Activated T-helper 1 cell treated with anti-CD3 and anti-CD28 coated beads, Interleukin-2, amount 50 U/mL, for 16 hours (primary cell): Measurements from ENCODE around the gene SYT9.

Source experiments
- DNase-seq, 2 donors: peaks; one replicate each; pipeline ENCODE4 v3.0.0-alpha.2; 2020; ENCODE audit warnings: low read depth in 1 of 2, low spot score in 1 of 2

The SYT9 gene

DNA sequence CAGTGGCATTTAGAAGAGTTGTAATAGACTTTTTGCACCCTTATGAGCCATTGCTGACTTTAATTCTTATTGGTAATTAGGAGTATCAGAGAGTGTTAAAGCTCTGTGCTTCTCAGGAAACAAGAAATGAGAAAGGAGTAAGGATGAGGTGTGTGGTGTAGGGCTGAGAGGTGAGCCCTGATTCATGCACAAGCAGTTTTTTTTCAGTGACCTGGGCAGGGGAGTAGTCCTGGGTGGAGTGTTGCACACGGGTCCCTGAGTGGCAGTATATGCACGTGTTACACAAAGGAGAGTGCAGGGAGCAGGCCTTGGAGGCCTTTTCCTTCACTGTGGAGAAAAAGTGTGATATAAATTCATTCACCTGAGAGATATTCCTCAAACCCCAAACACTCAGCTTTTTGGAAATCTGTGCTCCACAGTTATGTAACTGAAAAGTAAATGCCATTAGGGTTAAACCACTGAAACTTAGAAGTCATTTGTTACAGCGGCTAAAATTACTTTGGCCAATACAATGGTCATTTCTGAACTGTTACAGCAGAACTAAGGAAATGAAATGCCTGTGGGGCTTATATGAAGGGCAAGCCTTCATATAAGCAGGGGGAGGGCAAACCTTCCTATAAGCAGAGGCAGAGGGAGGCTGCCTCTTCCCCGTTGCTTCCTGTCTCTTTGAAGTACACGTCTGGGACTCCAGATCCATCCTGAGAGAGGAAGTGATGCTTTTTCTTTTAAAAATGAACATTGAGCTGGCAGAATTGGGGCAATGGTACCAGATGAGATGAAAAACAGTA lies 171.0 kb downstream of the SYT9 start:
- no peak for DNase-seq

GRCh38 chr11:7423946-7424345 lies 172.2 kb downstream of the SYT9 start:
- DNase-seq = no peak

GRCh38 chr11:7427733-7428132 lies 176.0 kb downstream of the SYT9 start:
- DNase-seq = no peak

GRCh38 chr11:7428196-7428595 lies 176.5 kb downstream of the SYT9 start:
- no peak for DNase-seq

- no peak for DNase-seq
Observed at GRCh38 chr11:7430496-7430895, 178.8 kb downstream of the SYT9 start.

DNA sequence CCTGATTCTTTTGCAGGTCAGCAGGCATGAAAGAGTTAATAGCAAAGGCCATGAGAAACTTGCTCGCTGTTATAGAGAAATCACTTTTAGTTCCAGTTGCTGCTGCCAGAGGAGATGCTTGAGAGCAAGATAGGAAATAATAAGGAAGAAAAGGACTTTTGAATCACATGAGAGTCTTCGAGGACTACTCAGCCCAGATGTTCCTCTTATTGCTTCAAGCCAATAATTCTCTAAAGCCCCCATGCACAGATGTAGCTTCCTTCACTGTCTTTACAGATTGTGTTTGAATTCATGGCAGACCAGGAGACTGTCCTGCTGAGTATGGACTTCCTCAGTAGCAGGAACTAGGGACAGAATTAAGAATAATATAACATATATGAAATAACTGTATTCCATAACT lies 183.5 kb downstream of the SYT9 start:
- no peak for DNase-seq

GRCh38 chr11:7436146-7436545 lies 184.4 kb downstream of the SYT9 start:
- DNase-seq = no peak

DNA sequence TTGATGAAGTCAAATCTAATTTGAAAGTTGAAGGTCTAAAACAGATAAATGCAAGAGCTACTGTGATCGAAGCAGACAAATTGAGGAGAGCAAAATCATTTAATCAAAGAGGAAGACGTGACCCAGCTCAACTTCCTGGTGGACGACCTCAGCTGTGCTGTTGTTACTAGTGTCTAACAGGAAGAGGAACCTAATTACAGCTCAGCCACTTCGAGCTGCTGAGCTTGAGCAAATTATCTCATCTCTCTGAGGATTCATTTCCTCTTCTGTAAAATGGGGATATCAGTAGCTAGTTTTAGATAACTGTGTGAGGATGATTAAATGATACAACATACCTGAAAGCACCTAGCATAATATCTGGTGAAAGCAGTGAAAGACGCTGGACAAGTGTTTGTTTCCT lies 185.0 kb downstream of the SYT9 start:
- no peak for DNase-seq

DNA sequence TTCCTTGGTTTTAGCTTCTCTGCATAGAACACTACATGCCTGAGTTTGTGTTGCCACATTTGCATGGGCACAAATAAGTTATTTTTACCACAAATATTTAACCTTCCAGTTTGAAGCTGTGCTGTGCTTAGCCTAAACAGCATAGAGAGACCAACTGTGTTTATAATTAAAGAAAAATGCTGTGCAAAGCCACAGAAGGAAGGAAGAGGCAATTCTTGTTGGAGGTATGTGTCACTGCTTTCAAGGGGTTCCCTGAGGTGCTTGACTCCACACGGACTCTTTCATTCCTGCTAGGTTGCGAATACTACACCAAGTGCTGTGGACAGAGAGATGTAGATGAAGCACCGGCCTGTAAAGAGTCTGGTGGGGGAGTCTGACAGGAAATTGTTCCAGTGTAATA lies 186.0 kb downstream of the SYT9 start:
- no peak for DNase-seq

GRCh38 chr11:7439746-7440320 lies 188.1 kb downstream of the SYT9 start:
- no peak for DNase-seq

DNA sequence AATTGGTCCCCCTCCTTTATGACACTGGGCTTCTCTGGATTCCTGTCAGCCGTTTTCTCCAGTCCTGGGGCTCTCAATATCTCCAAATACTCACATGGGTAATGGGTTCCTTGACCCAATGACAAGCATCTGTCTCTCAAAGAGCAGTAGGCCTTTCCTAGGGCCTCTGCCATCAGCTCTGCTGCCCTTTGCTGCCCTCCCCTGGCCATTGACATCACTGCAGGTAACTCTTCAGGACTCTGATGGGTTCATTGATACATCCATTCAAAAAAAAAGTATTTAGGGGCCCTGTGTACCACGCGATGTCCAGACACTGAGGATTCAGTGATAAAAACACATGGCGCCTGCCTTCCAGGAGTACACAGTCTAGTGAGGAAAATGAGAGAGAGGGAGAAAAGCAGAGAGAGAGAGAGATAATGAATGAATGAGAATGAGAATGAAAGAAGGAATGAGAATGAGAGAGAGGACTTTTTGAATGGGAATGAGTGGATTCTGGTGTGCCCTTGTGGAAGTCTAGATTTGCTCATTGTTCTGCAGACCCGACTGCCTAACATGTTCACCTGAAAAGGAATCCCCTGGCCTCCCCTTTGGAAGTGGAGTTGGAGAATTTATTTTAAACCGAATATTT lies 191.0 kb downstream of the SYT9 start:
- peak; percentile 24 to 61 for DNase-seq

DNA sequence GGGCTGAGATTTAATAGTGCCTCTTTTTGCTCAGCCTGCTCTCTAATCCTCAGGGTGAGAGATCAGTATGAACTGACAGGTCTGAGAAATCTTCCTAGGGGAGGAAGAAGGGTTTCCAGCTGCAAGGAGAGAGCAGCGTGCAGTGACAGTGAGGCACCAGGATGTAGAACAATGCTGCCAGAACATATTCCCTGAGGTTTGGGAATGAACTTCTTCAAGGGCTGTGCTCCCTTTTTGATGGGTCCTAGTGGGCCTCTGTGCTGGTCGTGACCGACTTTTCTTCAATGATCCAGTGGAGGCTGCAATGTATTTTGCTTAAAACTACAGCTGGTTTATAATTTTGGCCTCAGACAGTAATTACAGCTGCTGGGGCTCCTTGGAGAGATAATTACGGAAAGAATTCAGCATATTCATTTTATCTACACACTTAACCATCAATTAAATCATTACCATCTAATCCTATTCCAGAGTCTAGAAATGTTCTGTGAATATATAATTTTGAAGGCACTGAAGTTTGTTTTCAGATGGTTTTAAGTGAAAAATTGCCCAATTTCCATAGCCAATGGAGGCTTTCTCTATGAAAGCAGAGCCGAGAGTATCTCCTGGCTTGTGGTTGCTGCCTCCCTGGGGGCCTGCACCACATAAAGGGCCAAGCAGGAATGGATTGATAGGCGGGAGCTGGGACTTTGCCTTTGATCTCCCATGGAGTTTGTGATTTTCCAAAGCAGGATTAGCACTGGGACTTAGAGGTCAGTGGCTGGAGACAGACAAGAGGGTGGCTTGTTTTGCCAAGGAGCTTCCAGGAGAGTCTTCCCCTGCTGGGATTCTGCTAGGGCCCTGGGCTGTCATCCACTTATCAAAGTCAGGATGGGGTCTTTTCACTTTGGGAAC lies 192.6 kb downstream of the SYT9 start:
- no peak for DNase-seq

DNA sequence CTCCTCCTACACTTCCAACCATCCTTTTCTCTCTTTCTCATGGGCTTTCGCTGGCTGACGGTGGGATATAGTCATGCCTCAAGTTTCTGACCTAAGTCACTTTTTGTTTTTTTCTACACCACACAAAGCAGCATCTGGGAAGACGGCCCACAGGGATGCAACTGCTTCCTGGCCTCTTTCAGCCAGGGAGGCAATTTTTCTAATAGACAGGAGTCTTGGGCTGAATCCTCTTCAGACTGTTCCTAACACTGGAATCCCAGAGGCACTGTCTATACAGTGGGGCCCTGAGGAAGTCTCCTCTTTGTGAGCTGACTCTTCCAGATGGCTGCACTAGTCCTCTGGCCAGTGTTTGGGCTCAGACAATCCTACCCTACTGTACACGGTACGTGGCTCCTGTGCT lies 193.9 kb downstream of the SYT9 start:
- no peak for DNase-seq

- no peak for DNase-seq
Observed at GRCh38 chr11:7448201-7448600, 196.5 kb downstream of the SYT9 start.

DNA sequence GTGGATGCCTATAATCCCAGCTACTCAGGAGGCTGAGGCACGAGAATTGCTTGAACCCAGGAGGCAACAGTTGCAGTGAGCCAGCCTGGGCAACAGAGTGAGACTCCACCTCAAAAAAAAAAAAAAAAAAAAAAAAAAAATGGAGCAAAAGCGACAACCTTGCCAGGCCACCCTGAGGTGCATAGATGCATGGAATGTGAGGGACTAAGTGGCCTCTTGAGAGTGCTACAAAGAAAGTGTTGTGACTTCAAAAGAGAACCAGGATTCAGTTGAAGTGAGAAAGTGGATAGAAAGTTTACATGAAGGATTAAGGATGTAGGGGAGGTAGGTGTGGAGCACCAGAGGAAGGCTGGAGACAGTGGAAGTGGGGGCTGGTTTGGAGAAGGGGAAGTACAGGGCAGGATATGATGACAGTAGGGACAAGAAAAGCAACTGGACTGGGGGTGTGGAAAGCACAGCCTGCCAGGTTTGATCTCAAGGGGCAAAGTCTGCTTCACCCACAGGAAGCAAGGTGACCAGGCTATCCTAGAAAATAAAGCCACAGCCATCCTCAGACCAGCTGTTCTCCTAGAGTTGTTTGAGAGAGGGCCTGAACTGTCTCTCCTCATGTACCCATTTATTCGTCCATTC lies 197.6 kb downstream of the SYT9 start:
- DNase-seq = no peak

DNA sequence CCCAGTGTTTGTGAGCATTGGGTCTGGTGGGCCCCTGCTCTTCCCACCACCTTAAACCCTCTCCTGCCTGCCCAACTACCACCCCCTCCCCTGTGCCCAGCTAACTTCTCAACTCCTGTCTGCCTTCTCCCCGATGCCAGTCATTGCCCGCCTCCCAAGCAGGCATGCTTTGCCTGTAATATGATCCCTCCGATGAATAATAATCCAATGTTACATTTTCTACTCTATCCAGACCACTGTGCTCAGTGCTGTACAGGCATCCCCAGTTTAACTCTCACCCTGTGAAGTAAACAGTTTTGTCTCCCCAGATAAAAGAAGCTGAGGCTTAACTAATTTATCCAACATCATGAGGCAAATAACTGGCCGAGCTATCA lies 198.1 kb downstream of the SYT9 start:
- no peak for DNase-seq

- no peak for DNase-seq
Observed at GRCh38 chr11:7450836-7451235, 199.1 kb downstream of the SYT9 start.

- no peak for DNase-seq
Observed at GRCh38 chr11:7451520-7451919, 199.8 kb downstream of the SYT9 start.

DNA sequence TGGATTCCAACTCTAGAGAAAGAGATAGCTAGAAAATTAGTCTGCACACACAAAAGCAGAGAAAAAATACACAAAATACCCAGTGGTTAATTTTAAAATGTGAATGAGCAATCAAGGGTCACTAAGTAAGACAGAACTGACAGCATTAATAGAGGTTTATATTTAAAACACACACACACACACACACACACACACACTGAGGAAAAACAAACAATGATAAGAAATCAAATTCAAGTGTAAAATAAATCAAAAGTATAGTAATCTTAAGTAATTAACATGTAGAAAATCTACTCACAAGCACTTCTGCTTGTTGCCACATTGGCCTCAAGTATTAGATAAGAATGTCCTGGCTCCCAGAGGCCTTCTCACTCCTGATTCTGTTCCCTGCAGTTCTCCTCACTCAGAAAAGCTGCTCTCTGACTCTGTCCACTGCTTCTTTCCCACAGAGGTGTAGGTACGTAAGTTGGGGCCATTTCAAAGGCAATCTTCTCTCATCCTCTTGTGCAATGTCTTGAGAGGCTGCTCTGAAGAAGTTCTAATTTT lies 200.3 kb downstream of the SYT9 start:
- no peak for DNase-seq

- no peak for DNase-seq
Observed at GRCh38 chr11:7454854-7455253, 203.2 kb downstream of the SYT9 start.

- DNase-seq = no peak
Observed at GRCh38 chr11:7457211-7457610, 205.5 kb downstream of the SYT9 start.
